ENCODE measurements around the gene PIK3R3. TPM values are rescaled to one million over a fixed set of nuclear protein-coding genes. Genes with fewer than 3 reads are reported as not detected.

The PIK3R3 gene
- total RNA-seq, 1 experiment from 2014 or later = 9.0 TPM

- Mint-ChIP-seq H3K4me1 (peaks cover 23% of the 10 kb centered on the region), H3K36me3 (no peaks in the 10 kb centered on the region), H3K4me3 (peak overlapping the region; percentile 90), H3K27me3 (ENCODE audit: low read depth) (peaks cover 30% of the 10 kb centered on the region), H3K9me3 (no peaks in the 10 kb centered on the region), H3K27ac (no peak overlapping the region)
- ATAC-seq (no peak), DNase-seq (ENCODE audit: low spot score) (no peak)
- ChIA-PET POLR2A (no interaction called here), CTCF (interaction anchor here (1.4 kb wide), 1 partner anchor 114 kb away, joined by 3 read pairs; no protein-coding TSS in a partner anchor)
- no peak for TF ChIP-seq GTF2I (CRISPR knock-in tag; conservative IDR thresholded peaks at IDR 0.05)
- TF ChIP-seq NFYB (CRISPR knock-in tag; conservative IDR thresholded peaks at IDR 0.05; ENCODE audit: low read depth) = no peak
- no peak for TF ChIP-seq ZBTB21 (CRISPR knock-in tag; IDR thresholded peaks at IDR 0.05; ENCODE audit: borderline replicate concordance)
- no peak for TF ChIP-seq ZNF425 (CRISPR knock-in tag; conservative IDR thresholded peaks at IDR 0.05)
- no peak for TF ChIP-seq RELA (CRISPR knock-in tag; IDR thresholded peaks at IDR 0.05; ENCODE audit: borderline replicate concordance)
- TF ChIP-seq ERG (CRISPR knock-in tag; IDR thresholded peaks at IDR 0.05) = no peak
These were observed 1.3 kb downstream of the PIK3R3 start for GRCh38 chr1:46131093-46131492.

DNA sequence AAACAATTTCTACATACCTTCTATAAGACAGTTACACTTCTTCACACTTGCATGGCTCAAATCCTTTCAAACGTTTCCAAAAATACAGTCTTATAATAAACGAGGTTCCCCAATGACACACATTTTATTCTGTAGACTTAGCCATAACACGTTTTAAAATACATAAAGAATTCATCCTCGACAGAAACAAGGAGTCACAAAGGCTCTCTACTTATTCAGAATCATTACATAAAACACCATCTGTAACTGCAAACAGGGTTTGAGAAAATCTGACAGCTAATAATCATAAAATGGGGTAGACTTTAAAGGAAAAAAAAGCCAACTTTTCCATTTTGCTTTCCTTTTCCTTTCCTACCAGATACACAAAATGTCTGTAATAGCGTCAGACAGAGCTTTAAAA lies 1.8 kb downstream of the PIK3R3 start:
- no peaks in the 10 kb centered on the region for H3K9me3 Mint-ChIP-seq
- ATAC-seq (no peak), DNase-seq (ENCODE audit: low spot score) (no peak)
- H3K27ac Mint-ChIP-seq = no peak overlapping the region
- TF ChIP-seq NFYB (CRISPR knock-in tag; conservative IDR thresholded peaks at IDR 0.05; ENCODE audit: low read depth) (no peak), ZNF423 (CRISPR knock-in tag; IDR thresholded peaks at IDR 0.05) (no peak), ZNF232 (CRISPR knock-in tag; IDR thresholded peaks at IDR 0.05) (no peak), NFE2L1 (CRISPR knock-in tag; IDR thresholded peaks at IDR 0.05) (no peak), TP53 (CRISPR knock-in tag; IDR thresholded peaks at IDR 0.05) (no peak), ZMAT4 (CRISPR knock-in tag; IDR thresholded peaks at IDR 0.05) (no peak), MYBL2 (CRISPR knock-in tag; IDR thresholded peaks at IDR 0.05) (no peak), ATF3 (CRISPR knock-in tag; conservative IDR thresholded peaks at IDR 0.05) (no peak)
- TF ChIP-seq, protein P1, sequence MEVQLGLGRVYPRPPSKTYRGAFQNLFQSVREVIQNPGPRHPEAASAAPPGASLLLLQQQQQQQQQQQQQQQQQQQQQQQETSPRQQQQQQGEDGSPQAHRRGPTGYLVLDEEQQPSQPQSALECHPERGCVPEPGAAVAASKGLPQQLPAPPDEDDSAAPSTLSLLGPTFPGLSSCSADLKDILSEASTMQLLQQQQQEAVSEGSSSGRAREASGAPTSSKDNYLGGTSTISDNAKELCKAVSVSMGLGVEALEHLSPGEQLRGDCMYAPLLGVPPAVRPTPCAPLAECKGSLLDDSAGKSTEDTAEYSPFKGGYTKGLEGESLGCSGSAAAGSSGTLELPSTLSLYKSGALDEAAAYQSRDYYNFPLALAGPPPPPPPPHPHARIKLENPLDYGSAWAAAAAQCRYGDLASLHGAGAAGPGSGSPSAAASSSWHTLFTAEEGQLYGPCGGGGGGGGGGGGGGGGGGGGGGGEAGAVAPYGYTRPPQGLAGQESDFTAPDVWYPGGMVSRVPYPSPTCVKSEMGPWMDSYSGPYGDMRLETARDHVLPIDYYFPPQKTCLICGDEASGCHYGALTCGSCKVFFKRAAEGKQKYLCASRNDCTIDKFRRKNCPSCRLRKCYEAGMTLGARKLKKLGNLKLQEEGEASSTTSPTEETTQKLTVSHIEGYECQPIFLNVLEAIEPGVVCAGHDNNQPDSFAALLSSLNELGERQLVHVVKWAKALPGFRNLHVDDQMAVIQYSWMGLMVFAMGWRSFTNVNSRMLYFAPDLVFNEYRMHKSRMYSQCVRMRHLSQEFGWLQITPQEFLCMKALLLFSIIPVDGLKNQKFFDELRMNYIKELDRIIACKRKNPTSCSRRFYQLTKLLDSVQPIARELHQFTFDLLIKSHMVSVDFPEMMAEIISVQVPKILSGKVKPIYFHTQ (CRISPR knock-in tag; IDR thresholded peaks at IDR 0.05) = no peak
- TF ChIP-seq, protein P2, sequence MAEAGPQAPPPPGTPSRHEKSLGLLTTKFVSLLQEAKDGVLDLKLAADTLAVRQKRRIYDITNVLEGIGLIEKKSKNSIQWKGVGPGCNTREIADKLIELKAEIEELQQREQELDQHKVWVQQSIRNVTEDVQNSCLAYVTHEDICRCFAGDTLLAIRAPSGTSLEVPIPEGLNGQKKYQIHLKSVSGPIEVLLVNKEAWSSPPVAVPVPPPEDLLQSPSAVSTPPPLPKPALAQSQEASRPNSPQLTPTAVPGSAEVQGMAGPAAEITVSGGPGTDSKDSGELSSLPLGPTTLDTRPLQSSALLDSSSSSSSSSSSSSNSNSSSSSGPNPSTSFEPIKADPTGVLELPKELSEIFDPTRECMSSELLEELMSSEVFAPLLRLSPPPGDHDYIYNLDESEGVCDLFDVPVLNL (CRISPR knock-in tag; IDR thresholded peaks at IDR 0.05; ENCODE audit: borderline replicate concordance, low read depth) = no peak
- TF ChIP-seq, protein P3, sequence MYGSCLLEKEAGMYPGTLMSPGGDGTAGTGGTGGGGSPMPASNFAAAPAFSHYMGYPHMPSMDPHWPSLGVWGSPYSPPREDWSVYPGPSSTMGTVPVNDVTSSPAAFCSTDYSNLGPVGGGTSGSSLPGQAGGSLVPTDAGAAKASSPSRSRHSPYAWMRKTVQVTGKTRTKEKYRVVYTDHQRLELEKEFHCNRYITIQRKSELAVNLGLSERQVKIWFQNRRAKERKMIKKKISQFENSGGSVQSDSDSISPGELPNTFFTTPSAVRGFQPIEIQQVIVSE (CRISPR knock-in tag; IDR thresholded peaks at IDR 0.05; ENCODE audit: borderline replicate concordance) = no peak
- TF ChIP-seq, protein P4, sequence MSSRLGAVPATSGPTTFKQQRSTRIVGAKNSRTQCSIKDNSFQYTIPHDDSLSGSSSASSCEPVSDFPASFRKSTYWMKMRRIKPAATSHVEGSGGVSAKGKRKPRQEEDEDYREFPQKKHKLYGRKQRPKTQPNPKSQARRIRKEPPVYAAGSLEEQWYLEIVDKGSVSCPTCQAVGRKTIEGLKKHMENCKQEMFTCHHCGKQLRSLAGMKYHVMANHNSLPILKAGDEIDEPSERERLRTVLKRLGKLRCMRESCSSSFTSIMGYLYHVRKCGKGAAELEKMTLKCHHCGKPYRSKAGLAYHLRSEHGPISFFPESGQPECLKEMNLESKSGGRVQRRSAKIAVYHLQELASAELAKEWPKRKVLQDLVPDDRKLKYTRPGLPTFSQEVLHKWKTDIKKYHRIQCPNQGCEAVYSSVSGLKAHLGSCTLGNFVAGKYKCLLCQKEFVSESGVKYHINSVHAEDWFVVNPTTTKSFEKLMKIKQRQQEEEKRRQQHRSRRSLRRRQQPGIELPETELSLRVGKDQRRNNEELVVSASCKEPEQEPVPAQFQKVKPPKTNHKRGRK (CRISPR knock-in tag; IDR thresholded peaks at IDR 0.05; ENCODE audit: borderline replicate concordance) = no peak
- TF ChIP-seq, protein P5, sequence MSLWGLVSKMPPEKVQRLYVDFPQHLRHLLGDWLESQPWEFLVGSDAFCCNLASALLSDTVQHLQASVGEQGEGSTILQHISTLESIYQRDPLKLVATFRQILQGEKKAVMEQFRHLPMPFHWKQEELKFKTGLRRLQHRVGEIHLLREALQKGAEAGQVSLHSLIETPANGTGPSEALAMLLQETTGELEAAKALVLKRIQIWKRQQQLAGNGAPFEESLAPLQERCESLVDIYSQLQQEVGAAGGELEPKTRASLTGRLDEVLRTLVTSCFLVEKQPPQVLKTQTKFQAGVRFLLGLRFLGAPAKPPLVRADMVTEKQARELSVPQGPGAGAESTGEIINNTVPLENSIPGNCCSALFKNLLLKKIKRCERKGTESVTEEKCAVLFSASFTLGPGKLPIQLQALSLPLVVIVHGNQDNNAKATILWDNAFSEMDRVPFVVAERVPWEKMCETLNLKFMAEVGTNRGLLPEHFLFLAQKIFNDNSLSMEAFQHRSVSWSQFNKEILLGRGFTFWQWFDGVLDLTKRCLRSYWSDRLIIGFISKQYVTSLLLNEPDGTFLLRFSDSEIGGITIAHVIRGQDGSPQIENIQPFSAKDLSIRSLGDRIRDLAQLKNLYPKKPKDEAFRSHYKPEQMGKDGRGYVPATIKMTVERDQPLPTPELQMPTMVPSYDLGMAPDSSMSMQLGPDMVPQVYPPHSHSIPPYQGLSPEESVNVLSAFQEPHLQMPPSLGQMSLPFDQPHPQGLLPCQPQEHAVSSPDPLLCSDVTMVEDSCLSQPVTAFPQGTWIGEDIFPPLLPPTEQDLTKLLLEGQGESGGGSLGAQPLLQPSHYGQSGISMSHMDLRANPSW (CRISPR knock-in tag; conservative IDR thresholded peaks at IDR 0.05; ENCODE audit: low read depth) = no peak
- CTCF ChIA-PET = no interaction called here
- no peaks in the 10 kb centered on the region for H3K36me3 Mint-ChIP-seq
- H3K27me3 Mint-ChIP-seq (ENCODE audit: low read depth) = peaks cover 29% of the 10 kb centered on the region
- POLR2A ChIA-PET = no interaction called here
- peaks cover 23% of the 10 kb centered on the region for H3K4me1 Mint-ChIP-seq
- H3K4me3 Mint-ChIP-seq = peak overlapping the region; percentile 90

Data from WTC11 (cell line).